ENCODE data around the gene AFDN.

The AFDN gene

DNA sequence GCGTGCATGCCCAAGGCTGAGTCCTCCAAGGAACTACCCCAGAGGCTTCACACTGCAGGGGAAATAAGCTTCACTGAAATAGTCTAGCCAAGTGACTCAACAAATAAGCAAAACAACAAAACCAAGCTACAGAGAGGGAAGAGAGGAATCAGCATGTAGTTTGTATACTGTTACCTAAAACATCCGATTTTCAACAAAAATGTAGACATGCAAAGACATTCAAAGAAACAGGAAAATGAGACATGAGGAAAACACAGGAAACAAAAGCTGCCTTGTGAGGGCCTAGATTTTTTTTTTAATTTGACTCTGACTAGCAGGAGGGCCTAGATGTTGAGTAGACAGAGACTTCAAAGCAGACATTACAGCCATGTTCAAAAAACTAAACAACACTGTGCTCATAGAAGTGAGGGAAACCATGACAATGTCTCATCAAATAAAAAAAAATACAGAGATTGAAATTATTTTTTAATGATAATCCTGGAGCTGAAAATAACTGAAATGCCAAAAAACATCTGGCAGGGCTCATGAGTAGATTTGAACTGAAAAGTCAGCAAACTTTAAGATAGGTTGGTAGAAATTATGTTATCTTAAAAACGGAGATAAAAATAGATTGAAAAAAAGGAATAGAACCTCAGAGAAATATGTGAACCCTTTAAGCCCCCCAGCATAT is 154.3 kb downstream of the AFDN start:
- TF ChIP-seq, protein P1, sequence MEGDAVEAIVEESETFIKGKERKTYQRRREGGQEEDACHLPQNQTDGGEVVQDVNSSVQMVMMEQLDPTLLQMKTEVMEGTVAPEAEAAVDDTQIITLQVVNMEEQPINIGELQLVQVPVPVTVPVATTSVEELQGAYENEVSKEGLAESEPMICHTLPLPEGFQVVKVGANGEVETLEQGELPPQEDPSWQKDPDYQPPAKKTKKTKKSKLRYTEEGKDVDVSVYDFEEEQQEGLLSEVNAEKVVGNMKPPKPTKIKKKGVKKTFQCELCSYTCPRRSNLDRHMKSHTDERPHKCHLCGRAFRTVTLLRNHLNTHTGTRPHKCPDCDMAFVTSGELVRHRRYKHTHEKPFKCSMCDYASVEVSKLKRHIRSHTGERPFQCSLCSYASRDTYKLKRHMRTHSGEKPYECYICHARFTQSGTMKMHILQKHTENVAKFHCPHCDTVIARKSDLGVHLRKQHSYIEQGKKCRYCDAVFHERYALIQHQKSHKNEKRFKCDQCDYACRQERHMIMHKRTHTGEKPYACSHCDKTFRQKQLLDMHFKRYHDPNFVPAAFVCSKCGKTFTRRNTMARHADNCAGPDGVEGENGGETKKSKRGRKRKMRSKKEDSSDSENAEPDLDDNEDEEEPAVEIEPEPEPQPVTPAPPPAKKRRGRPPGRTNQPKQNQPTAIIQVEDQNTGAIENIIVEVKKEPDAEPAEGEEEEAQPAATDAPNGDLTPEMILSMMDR (conservative IDR thresholded peaks at IDR 0.05; ENCODE audit: low read length) = no peak
- TF ChIP-seq EZH2phosphoT487 (IDR thresholded peaks at IDR 0.05; ENCODE audit: borderline replicate concordance) = no peak
- Histone ChIP-seq H3F3A (ENCODE audit: low read depth) (no peaks in the 10 kb centered on the region), H3K79me2 (ENCODE audit: insufficient read depth, low read length) (no peaks in the 10 kb centered on the region), H3K9me2 (replicated peaks; ENCODE audit: low read depth, low read length) (no peaks in the 10 kb centered on the region), H3K27me3 (ENCODE audit: insufficient read depth, low read length, poor library complexity, severe bottlenecking) (no peaks in the 10 kb centered on the region), H3K4me2 (ENCODE audit: low read depth, low read length, poor library complexity, severe bottlenecking) (no peak overlapping the region), H3K9me3 (ENCODE audit: insufficient read depth, low read depth, low read length) (no peaks in the 10 kb centered on the region; the same call in 1 of the 2 replicates), H4K20me1 (ENCODE audit: insufficient read depth, low read length, poor library complexity, severe bottlenecking) (no peaks in the 10 kb centered on the region), H3K9ac (ENCODE audit: low read depth, low read length, poor library complexity, severe bottlenecking) (no peak overlapping the region), H3K4me3 (ENCODE audit: low read length, poor library complexity, severe bottlenecking) (no peak overlapping the region), H2AFZ (ENCODE audit: low read length) (no peak overlapping the region), H3K36me3 (ENCODE audit: insufficient read depth, low read length) (no peaks in the 10 kb centered on the region), H3K4me1 (ENCODE audit: insufficient read depth, low read length, poor library complexity, severe bottlenecking) (no peaks in the 10 kb centered on the region)

DNA sequence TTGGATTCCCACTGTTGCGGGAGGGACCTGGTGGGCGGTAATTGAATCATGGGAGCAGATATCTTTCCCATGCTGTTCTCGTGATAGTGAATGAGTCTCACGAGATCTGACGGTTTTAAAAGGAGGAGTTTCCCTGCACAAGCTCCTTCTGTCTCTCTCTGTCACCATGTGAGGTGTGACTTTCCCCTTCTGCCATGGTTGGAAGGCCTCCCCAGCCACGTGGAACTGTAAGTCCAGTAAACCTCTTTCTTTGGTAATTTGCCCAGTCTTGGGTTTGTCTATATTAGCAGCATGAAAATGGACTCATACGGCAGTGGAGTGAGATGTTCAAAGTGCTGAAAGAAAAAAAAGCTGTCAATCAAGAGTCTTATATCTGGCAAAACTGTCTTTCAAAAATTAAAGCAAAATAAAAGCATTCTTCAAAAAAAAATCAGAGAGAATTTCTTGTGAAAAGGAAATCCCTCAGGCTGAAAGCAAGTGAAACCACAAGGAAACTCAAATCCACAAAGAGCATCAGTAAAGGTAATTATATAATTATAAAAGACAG is 155.3 kb downstream of the AFDN start:
- TF ChIP-seq, protein P1 (conservative IDR thresholded peaks at IDR 0.05; ENCODE audit: low read length) = no peak
- TF ChIP-seq EZH2phosphoT487 (IDR thresholded peaks at IDR 0.05; ENCODE audit: borderline replicate concordance) = no peak
- H3F3A ChIP-seq (ENCODE audit: low read depth) = no peaks in the 10 kb centered on the region
- no peaks in the 10 kb centered on the region for H3K27me3 ChIP-seq (ENCODE audit: insufficient read depth, low read length, poor library complexity, severe bottlenecking)
- no peak overlapping the region for H3K4me3 ChIP-seq (ENCODE audit: low read length, poor library complexity, severe bottlenecking)
- no peak overlapping the region for H3K9ac ChIP-seq (ENCODE audit: low read depth, low read length, poor library complexity, severe bottlenecking)
- no peaks in the 10 kb centered on the region for H4K20me1 ChIP-seq (ENCODE audit: insufficient read depth, low read length, poor library complexity, severe bottlenecking)
- H3K4me1 ChIP-seq (ENCODE audit: insufficient read depth, low read length, poor library complexity, severe bottlenecking) = no peaks in the 10 kb centered on the region
- H3K36me3 ChIP-seq (ENCODE audit: insufficient read depth, low read length) = no peaks in the 10 kb centered on the region
- H2AFZ ChIP-seq (ENCODE audit: low read length) = no peak overlapping the region
- H3K4me2 ChIP-seq (ENCODE audit: low read depth, low read length, poor library complexity, severe bottlenecking) = no peak overlapping the region
- no peaks in the 10 kb centered on the region for H3K79me2 ChIP-seq (ENCODE audit: insufficient read depth, low read length)
- H3K9me3 ChIP-seq (ENCODE audit: insufficient read depth, low read depth, low read length) = no peaks in the 10 kb centered on the region; the same call in 1 of the 2 replicates
- no peaks in the 10 kb centered on the region for H3K9me2 ChIP-seq (replicated peaks; ENCODE audit: low read depth, low read length)

DNA sequence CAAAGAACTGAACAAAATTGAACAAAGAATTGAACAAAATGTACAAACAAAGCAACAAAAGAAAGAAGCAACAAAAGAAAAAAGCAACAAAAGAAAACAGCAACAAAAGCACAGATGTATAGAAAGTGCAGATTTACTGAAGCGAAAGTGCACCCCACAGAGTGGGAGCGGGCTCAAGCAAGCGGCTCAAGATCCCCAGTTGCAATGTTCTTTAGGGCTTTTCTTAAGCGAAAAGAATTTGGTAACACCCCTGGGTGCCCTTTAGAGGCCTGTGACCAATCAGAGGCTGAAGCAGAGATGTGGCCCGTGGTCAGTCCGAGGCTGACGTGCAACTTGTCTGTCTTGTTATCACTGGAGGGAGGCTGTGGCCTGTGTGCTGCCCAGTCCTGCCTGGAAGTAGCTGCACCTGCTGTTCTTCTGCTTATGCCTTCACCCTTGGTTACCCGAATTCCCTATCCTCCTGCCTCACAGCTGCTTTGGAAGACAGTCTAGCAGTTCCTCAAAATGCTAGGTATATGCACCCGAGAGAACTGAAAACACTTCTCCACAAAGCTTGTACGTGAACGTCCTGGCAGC is 157.5 kb downstream of the AFDN start:
- Histone ChIP-seq H3K9me3 (ENCODE audit: insufficient read depth, low read depth, low read length) (peaks cover 11% of the 10 kb centered on the region; the same call in 1 of the 2 replicates), H4K20me1 (ENCODE audit: insufficient read depth, low read length, poor library complexity, severe bottlenecking) (no peaks in the 10 kb centered on the region), H3K9ac (ENCODE audit: low read depth, low read length, poor library complexity, severe bottlenecking) (no peak overlapping the region), H3K4me2 (ENCODE audit: low read depth, low read length, poor library complexity, severe bottlenecking) (no peak overlapping the region), H3F3A (ENCODE audit: low read depth) (no peaks in the 10 kb centered on the region), H3K9me2 (replicated peaks; ENCODE audit: low read depth, low read length) (no peaks in the 10 kb centered on the region), H2AFZ (ENCODE audit: low read length) (no peak overlapping the region), H3K27me3 (ENCODE audit: insufficient read depth, low read length, poor library complexity, severe bottlenecking) (no peaks in the 10 kb centered on the region), H3K4me1 (ENCODE audit: insufficient read depth, low read length, poor library complexity, severe bottlenecking) (no peaks in the 10 kb centered on the region), H3K79me2 (ENCODE audit: insufficient read depth, low read length) (no peaks in the 10 kb centered on the region), H3K4me3 (ENCODE audit: low read length, poor library complexity, severe bottlenecking) (no peak overlapping the region), H3K36me3 (ENCODE audit: insufficient read depth, low read length) (no peaks in the 10 kb centered on the region)
- TF ChIP-seq, protein P1 (conservative IDR thresholded peaks at IDR 0.05; ENCODE audit: low read length) = no peak
- no peak for TF ChIP-seq EZH2phosphoT487 (IDR thresholded peaks at IDR 0.05; ENCODE audit: borderline replicate concordance)
